K562 (cell line): ENCODE measurements around the gene IL31. TPM values are rescaled to one million over a fixed set of nuclear protein-coding genes. Genes with fewer than 3 reads are reported as not detected.

Experiments
- ATAC-seq: fragments of 200-7000 bp; cut with Tn5 transposase; 3 replicates; pipeline ENCODE4 v1.9.1; 2020; ENCODE audit warnings: moderate library complexity
- BruUV-seq: library from RNA; stranded (reverse); fragments of 400-500 nt; replicated peaks from 2 replicates; lab custom pipeline; 2021; lab: Mats Ljungman, UMichigan
- CTCF ChIA-PET: fragments of 300-600 bp; formaldehyde crosslinking; extraction: SDS; loops from one replicate; lab custom pipeline; 2021; ENCODE audit warnings: low intra/inter-chr PET ratio; lab: Yijun Ruan, JAX
- POLR2A ChIA-PET: fragments of 300-600, 350-650 bp; sonication (Branson Sonifier 250); formaldehyde crosslinking; extraction: SDS; loops from one replicate; lab custom pipeline; 2021; ENCODE audit warnings: antibody characterized with exemption, inconsistent platforms; lab: Yijun Ruan, JAX
- DNase-seq, 4 experiments: peaks; one replicate each; pipeline versions ENCODE4 v3.0.0 to v3.0.0-alpha.2; 2011 to 2018; ENCODE audit warnings: low spot score in 3 of 4, mixed read lengths in 3 of 4; ENCODE audit errors: extremely low read depth in 1 of 4
- FAIRE-seq: peaks from 2 replicates; lab custom pipeline; 2011; peaks lifted over from hg19 to GRCh38; lab: Jason Lieb, UNC
- H2AFZ ChIP-seq: 2 replicates; pipeline ENCODE4 v1.6.0; 2011; ENCODE audit warnings: low read depth, low read length, control low read depth, inconsistent platforms
- H3K27ac ChIP-seq: fragments of 200-600 bp; 3 replicates; pipeline ENCODE4 v1.8.0; 2011; ENCODE audit warnings: low read depth, mild to moderate bottlenecking, control low read depth, inconsistent platforms, low read length, moderate library complexity, mixed read lengths; ENCODE audit errors: extremely low read depth
- H3K27me3 ChIP-seq, 2 experiments: fragments of 300-600 bp in 1 of 2; 2 replicates in 1 of 2; 3 replicates in 1 of 2; pipeline versions ENCODE4 v1.6.0 to v1.8.0; 2011; ENCODE audit warnings: inconsistent platforms in 2 of 2, low read length in 2 of 2, mild to moderate bottlenecking in 1 of 2, mixed read lengths in 1 of 2, moderate library complexity in 1 of 2; ENCODE audit not compliant: control insufficient read depth in 2 of 2, insufficient read depth in 2 of 2
- H3K36me3 ChIP-seq: fragments of 300-600 bp; 3 replicates; pipeline ENCODE4 v1.8.0; 2011; ENCODE audit warnings: mild to moderate bottlenecking, low read length, inconsistent platforms; ENCODE audit not compliant: control insufficient read depth, insufficient read depth
- H3K4me1 ChIP-seq, 2 experiments: fragments of 200-600 bp in 1 of 2; replicated peaks in 1 of 2; 2 replicates in 1 of 2; 3 replicates in 1 of 2; pipeline versions ENCODE4 v1.5.1 to v1.8.0; 2011; ENCODE audit warnings: inconsistent platforms in 2 of 2, low read length in 2 of 2, mild to moderate bottlenecking in 1 of 2, mixed read lengths in 1 of 2, moderate library complexity in 1 of 2; ENCODE audit not compliant: control insufficient read depth in 2 of 2, insufficient read depth in 2 of 2
- H3K4me2 ChIP-seq: 2 replicates; pipeline ENCODE4 v1.6.1; 2011; ENCODE audit warnings: low read length, control low read depth, inconsistent platforms, mixed read lengths; ENCODE audit not compliant: insufficient read depth
- H3K4me3 ChIP-seq: fragments of 200-600 bp; sonication (generic), shearing (Covaris generic); 2 replicates; pipeline ENCODE4 v1.5.1; 2016; ENCODE audit warnings: control low read depth, inconsistent platforms
- H3K79me2 ChIP-seq: fragments of 200-600 bp; 3 replicates; pipeline ENCODE4 v1.8.0; 2011; ENCODE audit warnings: low read length, inconsistent platforms; ENCODE audit not compliant: control insufficient read depth, insufficient read depth
- H3K9ac ChIP-seq, 2 experiments: 2 replicates each; pipeline versions ENCODE4 v1.6.0 to v1.6.1; 2011; ENCODE audit warnings: low read depth in 2 of 2, low read length in 2 of 2, control low read depth in 1 of 2, inconsistent platforms in 1 of 2, mild to moderate bottlenecking in 1 of 2, mixed read lengths in 1 of 2; ENCODE audit not compliant: insufficient read depth in 1 of 2
- H3K9me1 ChIP-seq: one replicate; pipeline ENCODE4 v1.6.0; 2011; ENCODE audit warnings: inconsistent platforms, mild to moderate bottlenecking, low read length, moderate library complexity; ENCODE audit not compliant: control insufficient read depth, insufficient read depth
- H3K9me3 ChIP-seq: replicated peaks from 2 replicates; pipeline ENCODE4 v1.5.1; 2011; ENCODE audit warnings: low read depth, low read length, inconsistent platforms; ENCODE audit not compliant: control insufficient read depth, insufficient read depth
- H4K20me1 ChIP-seq: replicated peaks from 2 replicates; pipeline ENCODE4 v1.6.1; 2011; ENCODE audit warnings: low read length, inconsistent platforms, mixed read lengths; ENCODE audit not compliant: control insufficient read depth, insufficient read depth
- CHD2 ChIP-seq: IDR thresholded peaks from 2 replicates; pipeline ENCODE4 v1.6.1; 2011; ENCODE audit warnings: low read depth, low read length
- KLF10 ChIP-seq: fragments of 250-450 bp; sonication (Bioruptor Pico); IDR thresholded peaks from 2 replicates; pipeline ENCODE4 v1.6.1; 2021; ENCODE audit warnings: matching md5 sums
- LEF1 ChIP-seq: fragments of 450-650 bp; IDR thresholded peaks from 2 replicates; pipeline ENCODE4 v1.6.1; 2016; ENCODE audit warnings: mild to moderate bottlenecking
- MTA2 ChIP-seq: fragments of 450-650 bp; IDR thresholded peaks from 2 replicates; pipeline ENCODE4 v1.6.1; 2016; ENCODE audit warnings: low read depth
- PHB2 ChIP-seq: fragments of 450-650 bp; IDR thresholded peaks from 2 replicates; pipeline ENCODE4 v1.6.1; 2017; ENCODE audit warnings: low read depth
- POLR3G ChIP-seq: IDR thresholded peaks from 2 replicates; pipeline ENCODE4 v1.6.1; 2011; ENCODE audit not compliant: insufficient read length, insufficient replicate concordance; ENCODE audit errors: extremely low read depth
- SNIP1 ChIP-seq: fragments of 450-650 bp; IDR thresholded peaks from 2 replicates; pipeline ENCODE4 v1.7.1; 2017; ENCODE audit warnings: low read depth, mild to moderate bottlenecking
- ZKSCAN3 ChIP-seq: fragments of 250-450 bp; sonication (Bioruptor Pico); IDR thresholded peaks from 2 replicates; pipeline ENCODE4 v1.4.0; 2020
- ZNF253 ChIP-seq: fragments of 250-450 bp; sonication (Bioruptor Pico); conservative IDR thresholded peaks from 2 replicates; pipeline ENCODE4 v1.6.1; 2021; ENCODE audit warnings: mild to moderate bottlenecking
- WGBS: fragments of 100-300 bp; shearing (Covaris generic); methylation state at CpG from one replicate; pipeline ENCODE4 v1.1.6; 2016; ENCODE audit warnings: low coverage, mixed read lengths; ENCODE audit not compliant: insufficient coverage; ENCODE audit errors: missing lambda C conversion rate; 5-methylcytosine and 5-hydroxymethylcytosine counted together
- in situ Hi-C: fragments of 300-500 bp; cut with MboI; formaldehyde crosslinking; loops from 4 replicates; pipeline ENCODE4 v1.15.0; 2018; ENCODE audit warnings: inconsistent platforms, mixed read lengths
- intact Hi-C: fragments of 100-400 bp; cut with micrococcal nuclease; formaldehyde crosslinking; loops from 2 replicates; pipeline ENCODE4 v1.14.2; 2022
- polyA plus RNA-seq, 8 experiments: library from polyadenylated mRNA; depleted of rRNA in 4 of 8; stranded (reverse) in 5 of 8; unstranded in 3 of 8; fragments of >200 nt; fragmentation: Nextera tagmentation in 2 of 8; fragmentation: Illumina TruSeq in 1 of 8; extraction: Ambion mirVana in 2 of 8; extraction: Trizol in 1 of 8; gene quantifications; 2 replicates each; pipeline versions ENCODE4 v1.2.1 to v1.2.3, GENCODE V29; 2011 to 2014; ENCODE audit warnings: inconsistent platforms in 1 of 8, missing spikeins in 1 of 8
- total RNA-seq, 7 experiments: library from RNA; depleted of rRNA in 6 of 7; stranded (reverse); fragments of >200 nt in 6 of 7; fragmentation: Illumina TruSeq in 2 of 7; extraction: Trizol in 2 of 7; gene quantifications; 2 replicates each; pipeline versions ENCODE4 v1.2.1 to v1.2.3, GENCODE V29; 2011 to 2021; ENCODE audit warnings: low replicate concordance in 1 of 7
- TF ChIP-seq, protein P1 (sequence below): IDR thresholded peaks from 2 replicates; pipeline ENCODE4 v1.6.1; 2014; ENCODE audit warnings: antibody characterized with exemption
- TF ChIP-seq, protein P2 (sequence below), 2 experiments: IDR thresholded peaks; 2 replicates each; pipeline ENCODE4 v1.6.1; 2012; ENCODE audit warnings: improper control_type of control experiment in 2 of 2, low read depth in 2 of 2, low read length in 2 of 2, borderline replicate concordance in 1 of 2
- TF ChIP-seq, protein P3 (sequence below): fragments of 450-650 bp; IDR thresholded peaks from 2 replicates; pipeline ENCODE4 v1.7.0; 2016; ENCODE audit warnings: borderline replicate concordance
- TF ChIP-seq, protein P4 (sequence below): fragments of 250-450 bp; sonication (Bioruptor Pico); IDR thresholded peaks from 2 replicates; pipeline ENCODE4 v1.5.1; 2021; ENCODE audit warnings: mild to moderate bottlenecking
- TF ChIP-seq, protein P5 (sequence below): fragments of 450-650 bp; formaldehyde crosslinking; IDR thresholded peaks from 2 replicates; pipeline ENCODE4 v1.4.0; 2022; ENCODE audit warnings: missing genetic modification characterization

Gene IL31
- total and polyA plus RNA-seq, 9 of the 15 experiments (the other 6 are each of a cell fraction or from before 2014, with no cell fraction given), result not detected

DNA sequence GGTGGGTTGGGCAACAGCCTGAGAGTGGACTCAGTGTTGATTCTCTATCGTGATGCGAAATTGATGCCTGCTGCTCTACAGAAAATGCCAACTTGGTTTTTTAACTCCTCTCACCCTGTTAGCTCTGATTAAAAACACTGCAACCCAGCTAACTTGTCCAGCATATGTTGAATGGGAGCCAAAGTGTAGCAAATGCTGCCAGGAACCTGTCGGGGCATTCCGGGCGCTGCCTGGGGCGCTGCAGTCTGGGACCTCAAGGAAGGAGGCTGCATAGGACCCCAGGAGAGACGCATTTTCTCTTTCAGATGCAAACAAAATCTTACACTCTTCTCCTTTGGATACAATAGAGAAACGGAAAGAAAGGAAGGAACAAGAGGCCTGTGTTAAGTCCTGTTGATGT lies 33.4 kb upstream of the IL31 start:
- CTCF ChIA-PET, result no interaction called here
- Histone ChIP-seq H4K20me1 (no peaks in the 10 kb centered on the region; the same call in 1 of the 2 replicates), H3K27ac (no peak overlapping the region), H3K4me2 (no peak overlapping the region), H2AFZ (no peak overlapping the region), H3K9me3 (no peaks in the 10 kb centered on the region), H3K4me3 (no peak overlapping the region), H3K9me1 (no peaks in the 10 kb centered on the region), H3K36me3 (peaks cover 48% of the 10 kb centered on the region), H3K27me3 (no peaks in the 10 kb centered on the region), H3K9ac (0 out of 4 replicates have a peak overlapping the region, but pooled peaks of 1 of the 2 experiments have one; percentile 14), H3K4me1 (peaks cover 7 to 41% of the 10 kb centered on the region in 2 experiments; a peak in 3 of 5 replicates), H3K79me2 (no peaks in the 10 kb centered on the region)
- in situ Hi-C loops (no loop called here), intact Hi-C loops (no loop called here)
- WGBS, result 85% methylated on average over 8 of the region's 8 CpGs
- ATAC-seq (no peak), DNase-seq (no peak), FAIRE-seq (no peak)
- POLR2A ChIA-PET, result interaction anchor here (11.2 kb wide), 1 partner anchor 15 kb away, joined by 149 read pairs; the partner anchor contains the start of gene DIABLO
- no TSS peak for BruUV-seq
- TF ChIP-seq SNIP1, result no peak
- no peak for TF ChIP-seq ZKSCAN3 (CRISPR knock-in tag)
- TF ChIP-seq CHD2, result no peak
- no peak for TF ChIP-seq MTA2
- TF ChIP-seq, protein P1, sequence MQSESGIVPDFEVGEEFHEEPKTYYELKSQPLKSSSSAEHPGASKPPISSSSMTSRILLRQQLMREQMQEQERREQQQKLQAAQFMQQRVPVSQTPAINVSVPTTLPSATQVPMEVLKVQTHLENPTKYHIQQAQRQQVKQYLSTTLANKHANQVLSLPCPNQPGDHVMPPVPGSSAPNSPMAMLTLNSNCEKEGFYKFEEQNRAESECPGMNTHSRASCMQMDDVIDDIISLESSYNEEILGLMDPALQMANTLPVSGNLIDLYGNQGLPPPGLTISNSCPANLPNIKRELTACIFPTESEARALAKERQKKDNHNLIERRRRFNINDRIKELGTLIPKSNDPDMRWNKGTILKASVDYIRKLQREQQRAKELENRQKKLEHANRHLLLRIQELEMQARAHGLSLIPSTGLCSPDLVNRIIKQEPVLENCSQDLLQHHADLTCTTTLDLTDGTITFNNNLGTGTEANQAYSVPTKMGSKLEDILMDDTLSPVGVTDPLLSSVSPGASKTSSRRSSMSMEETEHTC, result no peak
- TF ChIP-seq, protein P2, sequence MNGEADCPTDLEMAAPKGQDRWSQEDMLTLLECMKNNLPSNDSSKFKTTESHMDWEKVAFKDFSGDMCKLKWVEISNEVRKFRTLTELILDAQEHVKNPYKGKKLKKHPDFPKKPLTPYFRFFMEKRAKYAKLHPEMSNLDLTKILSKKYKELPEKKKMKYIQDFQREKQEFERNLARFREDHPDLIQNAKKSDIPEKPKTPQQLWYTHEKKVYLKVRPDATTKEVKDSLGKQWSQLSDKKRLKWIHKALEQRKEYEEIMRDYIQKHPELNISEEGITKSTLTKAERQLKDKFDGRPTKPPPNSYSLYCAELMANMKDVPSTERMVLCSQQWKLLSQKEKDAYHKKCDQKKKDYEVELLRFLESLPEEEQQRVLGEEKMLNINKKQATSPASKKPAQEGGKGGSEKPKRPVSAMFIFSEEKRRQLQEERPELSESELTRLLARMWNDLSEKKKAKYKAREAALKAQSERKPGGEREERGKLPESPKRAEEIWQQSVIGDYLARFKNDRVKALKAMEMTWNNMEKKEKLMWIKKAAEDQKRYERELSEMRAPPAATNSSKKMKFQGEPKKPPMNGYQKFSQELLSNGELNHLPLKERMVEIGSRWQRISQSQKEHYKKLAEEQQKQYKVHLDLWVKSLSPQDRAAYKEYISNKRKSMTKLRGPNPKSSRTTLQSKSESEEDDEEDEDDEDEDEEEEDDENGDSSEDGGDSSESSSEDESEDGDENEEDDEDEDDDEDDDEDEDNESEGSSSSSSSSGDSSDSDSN (IDR thresholded peaks at IDR 0.05; ENCODE audit: borderline replicate concordance in 1 of 2, low read depth in 2 of 2, low read length in 2 of 2), result no peak
- TF ChIP-seq PHB2, result no peak
- TF ChIP-seq POLR3G, result no peak
- TF ChIP-seq LEF1, result no peak
- TF ChIP-seq, protein P3, sequence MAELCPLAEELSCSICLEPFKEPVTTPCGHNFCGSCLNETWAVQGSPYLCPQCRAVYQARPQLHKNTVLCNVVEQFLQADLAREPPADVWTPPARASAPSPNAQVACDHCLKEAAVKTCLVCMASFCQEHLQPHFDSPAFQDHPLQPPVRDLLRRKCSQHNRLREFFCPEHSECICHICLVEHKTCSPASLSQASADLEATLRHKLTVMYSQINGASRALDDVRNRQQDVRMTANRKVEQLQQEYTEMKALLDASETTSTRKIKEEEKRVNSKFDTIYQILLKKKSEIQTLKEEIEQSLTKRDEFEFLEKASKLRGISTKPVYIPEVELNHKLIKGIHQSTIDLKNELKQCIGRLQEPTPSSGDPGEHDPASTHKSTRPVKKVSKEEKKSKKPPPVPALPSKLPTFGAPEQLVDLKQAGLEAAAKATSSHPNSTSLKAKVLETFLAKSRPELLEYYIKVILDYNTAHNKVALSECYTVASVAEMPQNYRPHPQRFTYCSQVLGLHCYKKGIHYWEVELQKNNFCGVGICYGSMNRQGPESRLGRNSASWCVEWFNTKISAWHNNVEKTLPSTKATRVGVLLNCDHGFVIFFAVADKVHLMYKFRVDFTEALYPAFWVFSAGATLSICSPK, result no peak
- TF ChIP-seq, protein P4, sequence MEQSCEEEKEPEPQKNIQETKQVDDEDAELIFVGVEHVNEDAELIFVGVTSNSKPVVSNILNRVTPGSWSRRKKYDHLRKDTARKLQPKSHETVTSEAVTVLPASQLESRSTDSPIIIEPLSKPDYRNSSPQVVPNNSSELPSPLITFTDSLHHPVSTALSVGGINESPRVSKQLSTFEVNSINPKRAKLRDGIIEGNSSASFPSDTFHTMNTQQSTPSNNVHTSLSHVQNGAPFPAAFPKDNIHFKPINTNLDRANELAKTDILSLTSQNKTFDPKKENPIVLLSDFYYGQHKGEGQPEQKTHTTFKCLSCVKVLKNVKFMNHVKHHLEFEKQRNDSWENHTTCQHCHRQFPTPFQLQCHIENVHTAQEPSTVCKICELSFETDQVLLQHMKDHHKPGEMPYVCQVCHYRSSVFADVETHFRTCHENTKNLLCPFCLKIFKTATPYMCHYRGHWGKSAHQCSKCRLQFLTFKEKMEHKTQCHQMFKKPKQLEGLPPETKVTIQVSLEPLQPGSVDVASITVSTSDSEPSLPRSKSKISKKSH (CRISPR knock-in tag), result no peak
- no peak for TF ChIP-seq ZNF253
- no peak for TF ChIP-seq KLF10 (CRISPR knock-in tag)
- TF ChIP-seq, protein P5, sequence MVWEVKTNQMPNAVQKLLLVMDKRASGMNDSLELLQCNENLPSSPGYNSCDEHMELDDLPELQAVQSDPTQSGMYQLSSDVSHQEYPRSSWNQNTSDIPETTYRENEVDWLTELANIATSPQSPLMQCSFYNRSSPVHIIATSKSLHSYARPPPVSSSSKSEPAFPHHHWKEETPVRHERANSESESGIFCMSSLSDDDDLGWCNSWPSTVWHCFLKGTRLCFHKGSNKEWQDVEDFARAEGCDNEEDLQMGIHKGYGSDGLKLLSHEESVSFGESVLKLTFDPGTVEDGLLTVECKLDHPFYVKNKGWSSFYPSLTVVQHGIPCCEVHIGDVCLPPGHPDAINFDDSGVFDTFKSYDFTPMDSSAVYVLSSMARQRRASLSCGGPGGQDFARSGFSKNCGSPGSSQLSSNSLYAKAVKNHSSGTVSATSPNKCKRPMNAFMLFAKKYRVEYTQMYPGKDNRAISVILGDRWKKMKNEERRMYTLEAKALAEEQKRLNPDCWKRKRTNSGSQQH (CRISPR knock-in tag), result no peak
